Hematopoietic multipotent progenitor cell treated with erythropoietin and hydrocortisone succinate and interleukin-3 and kit ligand, for 8 days (in vitro differentiated cells): ENCODE data around the gene TMEM53.

Experiments
- DNase-seq: peaks from one replicate; pipeline ENCODE4 v3.0.0-alpha.2; 2015

TMEM53 gene

DNA sequence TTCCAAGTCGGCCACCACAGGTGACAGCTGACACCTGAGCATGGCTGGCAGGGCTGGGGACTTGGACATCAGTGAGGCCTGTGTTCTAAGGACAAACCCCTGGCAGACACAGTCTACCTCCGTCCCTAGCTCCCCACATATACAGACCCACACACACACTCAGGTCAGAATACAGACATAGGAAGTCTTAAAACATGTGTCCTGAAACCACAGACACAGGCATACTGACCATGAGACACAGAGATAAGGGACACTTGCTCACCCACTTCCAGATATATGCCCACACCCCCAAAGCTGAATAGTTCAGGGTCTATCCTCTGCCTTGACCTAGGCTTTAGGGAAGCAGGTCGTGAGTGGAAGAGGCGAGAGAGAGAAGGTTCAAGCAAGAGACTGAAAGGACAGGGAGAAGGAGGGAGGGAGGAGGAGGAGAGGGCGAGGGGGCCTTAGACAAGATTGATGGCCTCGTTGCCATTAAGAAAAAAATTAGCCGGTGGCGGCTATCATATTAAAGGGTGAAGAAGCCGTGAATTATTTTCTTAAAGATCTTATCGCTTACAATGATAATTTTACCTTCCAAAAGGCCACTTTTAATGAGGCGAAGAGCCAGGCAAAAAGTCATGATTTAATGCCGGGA lies 49.9 kb downstream of the TMEM53 start:
- DNase-seq, result peak; percentile 15

DNA sequence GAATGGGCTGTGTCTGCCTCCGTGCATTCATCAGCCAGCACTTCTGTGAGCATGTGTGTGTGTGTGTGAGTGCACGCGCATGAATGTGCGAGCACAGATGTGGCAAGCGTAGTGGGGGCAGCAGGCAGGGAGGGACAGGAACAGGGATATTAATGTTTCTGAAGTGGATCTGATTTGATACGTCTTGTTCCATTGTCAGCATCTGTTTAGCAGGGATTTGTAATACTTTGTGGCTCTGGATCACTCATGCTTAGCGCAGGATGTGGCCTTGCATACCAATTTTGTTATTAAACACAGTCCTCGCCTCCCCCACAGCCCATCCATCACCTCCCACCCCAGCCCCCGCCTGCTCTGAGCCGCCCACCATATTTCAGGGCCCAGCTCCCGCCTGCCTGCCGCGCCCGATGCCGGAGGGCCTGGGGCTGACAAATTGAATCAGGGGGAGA lies 52.4 kb downstream of the TMEM53 start:
- no peak for DNase-seq

GRCh38 chr1:44620072-44620471 lies 54.2 kb downstream of the TMEM53 start:
- DNase-seq, result no peak

DNA sequence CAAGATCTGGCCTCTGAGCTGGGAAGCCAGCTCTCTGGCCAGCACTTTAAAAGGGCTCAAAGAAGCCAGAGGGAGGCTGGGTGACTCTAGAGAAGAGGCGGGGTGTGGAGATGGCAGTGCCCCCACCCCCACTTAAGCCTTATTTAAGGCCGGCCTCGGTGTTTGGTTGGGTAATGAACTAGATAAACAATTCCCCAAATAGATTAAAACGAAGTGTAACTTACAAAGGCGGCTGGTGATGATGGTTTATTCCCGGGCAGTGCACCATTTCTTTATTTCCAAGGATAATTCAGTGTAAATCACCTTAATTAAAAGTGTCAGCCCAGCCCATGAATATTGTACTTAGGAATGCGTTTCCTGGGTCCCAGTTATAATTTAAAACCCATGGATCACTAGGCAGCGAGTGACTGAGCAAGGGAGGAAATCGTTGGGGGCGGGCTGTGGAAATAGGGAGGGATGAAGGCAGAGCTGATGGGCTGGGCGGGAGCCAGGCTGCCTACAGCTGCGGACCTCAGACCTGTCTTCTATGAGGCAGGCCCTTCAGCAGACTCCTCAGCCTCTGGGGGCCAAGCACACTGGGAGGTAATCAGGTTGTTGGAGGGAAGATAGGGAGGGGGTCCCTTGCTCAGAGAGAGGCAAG lies 54.9 kb downstream of the TMEM53 start:
- DNase-seq, result no peak

- no peak for DNase-seq
Observed at GRCh38 chr1:44617703-44618029, 56.6 kb downstream of the TMEM53 start.

DNA sequence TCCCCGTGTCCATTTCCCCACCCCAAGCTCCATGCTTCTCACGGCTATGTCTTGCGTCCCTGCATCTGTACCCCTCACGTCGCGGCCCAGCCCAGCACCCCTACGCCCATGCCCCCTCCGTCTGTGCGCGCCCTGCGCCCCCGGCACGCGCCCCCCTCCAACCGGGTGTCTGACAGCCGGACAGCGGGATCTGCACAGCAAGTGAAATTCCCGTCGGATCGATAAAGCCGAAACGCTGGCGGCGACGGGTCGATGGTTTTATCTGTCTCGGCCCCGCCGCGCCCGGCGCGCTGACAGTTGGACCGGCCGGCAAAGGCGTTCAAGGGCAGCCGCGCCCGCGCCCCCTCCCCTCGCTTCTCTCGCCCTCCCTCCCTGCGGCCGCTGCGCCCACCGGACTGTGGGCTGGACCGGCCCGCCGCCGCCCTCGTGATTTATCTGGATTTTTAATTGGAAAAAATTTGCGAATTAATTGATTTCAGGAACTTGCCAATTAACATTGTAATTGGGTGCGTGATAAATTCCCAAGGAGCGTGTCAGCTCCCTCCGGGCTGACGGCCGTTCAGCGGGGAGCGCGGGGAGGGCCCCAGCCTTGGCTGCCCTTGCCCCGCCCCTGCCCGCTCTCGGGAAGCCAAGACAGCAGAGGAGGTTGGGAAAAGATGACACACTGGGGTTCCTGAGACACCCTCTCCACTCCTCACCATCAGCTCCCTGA lies 57.1 kb downstream of the TMEM53 start:
- DNase-seq, result no peak

GRCh38 chr1:44616284-44616990 lies 57.8 kb downstream of the TMEM53 start:
- DNase-seq, result no peak

GRCh38 chr1:44613941-44614340 lies 60.3 kb downstream of the TMEM53 start:
- DNase-seq, result no peak

- DNase-seq, result no peak
Observed at GRCh38 chr1:44611866-44612265, 62.4 kb downstream of the TMEM53 start.

DNA sequence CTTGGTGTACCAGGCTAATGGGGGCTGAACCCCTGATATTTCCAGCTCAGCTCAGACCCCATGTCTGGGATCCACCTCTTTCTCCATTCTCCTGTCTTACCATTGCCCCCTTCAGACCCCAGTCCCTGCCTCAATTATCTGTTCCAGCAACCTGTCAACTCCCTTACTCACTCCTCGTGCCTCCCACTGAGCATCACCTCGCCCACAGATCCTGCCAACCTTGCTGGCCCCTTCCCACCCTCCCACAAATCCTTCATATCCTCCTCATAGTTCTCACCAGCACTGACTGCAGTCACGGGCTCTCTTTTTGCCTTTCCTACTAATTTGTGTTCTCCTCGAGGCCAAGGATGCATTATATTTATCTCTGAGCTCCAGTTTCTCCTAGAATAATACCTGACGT lies 62.9 kb downstream of the TMEM53 start:
- no peak for DNase-seq

DNA sequence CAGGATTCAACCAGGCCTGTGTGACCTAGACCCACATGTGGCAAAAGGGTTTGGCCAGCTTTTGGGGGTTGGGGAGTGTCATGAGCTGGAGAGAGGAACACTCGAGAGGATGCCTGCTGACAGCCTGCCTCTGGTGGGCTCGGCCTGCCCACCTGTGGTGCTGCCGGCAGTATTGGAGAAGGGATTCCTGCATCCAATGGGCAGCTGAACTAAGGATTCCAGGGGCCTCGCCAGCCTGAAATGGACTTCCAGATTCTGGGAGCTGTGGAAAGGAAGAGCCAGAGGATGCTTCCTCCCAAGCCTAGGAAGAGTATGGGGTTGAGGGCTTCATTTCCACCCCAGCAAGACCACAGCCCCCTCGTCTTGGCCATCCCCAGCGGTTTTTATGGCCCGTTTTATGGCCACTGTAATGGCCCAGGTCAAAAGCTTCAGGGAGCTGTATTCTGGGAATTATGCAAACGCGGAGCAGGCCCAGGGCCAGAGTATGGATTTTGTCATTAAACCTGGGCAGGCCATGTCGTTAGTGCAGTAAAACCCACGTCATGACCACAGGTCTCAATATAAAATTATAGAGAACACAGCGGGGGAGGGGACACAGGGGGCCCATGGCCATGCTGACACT lies 63.6 kb downstream of the TMEM53 start:
- DNase-seq, result no peak

DNA sequence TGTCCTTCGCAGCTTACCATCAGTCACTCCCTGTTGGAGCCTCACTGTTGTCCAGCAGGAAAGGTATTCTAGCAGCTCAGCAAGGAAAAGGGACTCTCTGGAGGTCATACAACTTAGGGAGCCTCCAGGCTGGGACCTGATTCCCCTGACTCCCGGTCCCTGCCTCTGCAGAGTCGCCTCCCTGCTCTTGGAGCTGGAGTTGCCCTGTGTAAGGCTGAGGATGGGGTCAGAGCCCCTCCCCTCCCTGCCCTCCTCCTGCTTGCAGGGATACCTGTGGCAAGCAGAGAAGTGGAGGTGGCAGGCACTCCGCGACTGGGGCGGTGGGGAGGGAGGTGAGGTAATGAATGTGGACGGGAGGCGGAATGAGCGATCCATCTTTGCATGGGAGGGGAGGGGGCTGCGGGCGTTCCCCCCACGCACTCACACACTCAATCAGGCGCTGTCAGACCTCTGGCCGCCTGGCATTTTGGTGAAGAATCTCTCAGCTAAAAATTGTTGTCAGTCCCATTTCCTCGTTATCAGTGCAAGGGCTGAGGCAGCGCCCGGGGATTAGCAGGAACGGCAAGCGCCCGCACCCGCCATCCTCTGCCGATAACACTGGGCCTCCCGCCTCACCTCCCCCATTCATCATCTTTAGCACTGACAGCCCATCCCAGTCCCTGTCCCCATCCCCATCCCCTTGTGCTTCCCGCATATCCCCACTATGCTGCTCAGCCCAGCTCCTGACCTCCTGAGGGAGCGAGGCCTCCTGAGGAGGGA lies 64.3 kb downstream of the TMEM53 start:
- peak; percentile 63 for DNase-seq

GRCh38 chr1:44609412-44609767 lies 64.9 kb downstream of the TMEM53 start:
- DNase-seq, result peak; percentile 76

GRCh38 chr1:44608141-44608540 lies 66.1 kb downstream of the TMEM53 start:
- peak; percentile 33 for DNase-seq

DNA sequence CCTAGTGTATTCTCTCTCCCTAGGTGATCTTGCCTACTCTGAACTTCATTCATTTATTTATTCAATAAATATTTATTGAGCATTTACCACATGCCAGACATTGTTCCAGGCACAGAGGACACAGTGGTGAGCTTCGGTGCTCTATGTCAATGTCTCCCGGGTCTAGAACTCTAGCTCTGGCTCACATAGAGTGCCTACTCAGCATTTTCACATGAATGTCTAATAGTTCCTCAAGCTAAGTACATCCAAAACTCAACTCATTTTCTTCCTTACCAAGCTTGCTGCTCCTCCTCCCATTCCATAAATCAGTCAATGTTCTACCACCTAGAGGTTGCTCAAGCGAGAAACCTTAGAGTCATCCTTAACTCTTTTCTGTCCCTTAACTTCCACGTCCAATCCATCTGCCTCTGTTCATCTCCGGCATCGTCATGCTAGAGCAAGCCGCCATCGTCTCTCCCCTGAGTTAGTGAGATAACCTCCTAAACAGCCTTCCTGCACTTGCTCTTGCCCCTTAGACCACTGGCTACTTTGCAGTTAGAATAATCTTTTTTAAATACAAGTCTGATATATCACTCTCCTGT lies 67.5 kb downstream of the TMEM53 start:
- no peak for DNase-seq

DNA sequence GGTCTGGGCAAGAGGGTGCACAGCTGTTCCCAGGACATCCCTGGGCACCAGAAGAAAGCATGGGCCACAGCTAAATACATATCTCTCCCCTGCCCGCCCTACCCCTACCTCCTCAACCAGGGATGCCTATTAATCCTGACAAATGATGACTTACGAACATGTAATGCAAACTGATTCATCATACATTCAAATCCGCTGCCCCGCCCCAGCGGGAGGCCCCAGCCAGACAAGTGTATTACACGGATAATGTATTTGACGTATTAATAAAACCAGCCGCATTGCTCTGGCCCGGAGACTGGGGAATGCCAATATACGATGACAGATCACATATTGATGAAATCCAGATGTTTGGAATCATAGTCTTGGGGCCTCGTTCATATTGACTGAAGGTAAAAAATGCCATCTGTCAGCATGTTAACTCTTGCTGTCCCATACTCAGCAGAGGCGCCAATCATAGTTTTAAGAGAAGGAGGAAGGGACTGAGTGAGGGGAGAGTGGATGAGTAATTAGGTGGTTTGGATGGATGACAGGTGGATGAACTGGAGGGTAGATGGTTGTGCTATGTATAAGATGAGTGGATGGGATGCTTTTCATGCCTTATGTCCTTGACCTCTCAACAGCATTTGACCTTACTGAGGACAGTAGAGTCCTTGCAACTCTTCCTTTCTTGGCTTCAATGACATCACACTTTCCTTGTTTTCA lies 68.2 kb downstream of the TMEM53 start:
- DNase-seq, result no peak

DNA sequence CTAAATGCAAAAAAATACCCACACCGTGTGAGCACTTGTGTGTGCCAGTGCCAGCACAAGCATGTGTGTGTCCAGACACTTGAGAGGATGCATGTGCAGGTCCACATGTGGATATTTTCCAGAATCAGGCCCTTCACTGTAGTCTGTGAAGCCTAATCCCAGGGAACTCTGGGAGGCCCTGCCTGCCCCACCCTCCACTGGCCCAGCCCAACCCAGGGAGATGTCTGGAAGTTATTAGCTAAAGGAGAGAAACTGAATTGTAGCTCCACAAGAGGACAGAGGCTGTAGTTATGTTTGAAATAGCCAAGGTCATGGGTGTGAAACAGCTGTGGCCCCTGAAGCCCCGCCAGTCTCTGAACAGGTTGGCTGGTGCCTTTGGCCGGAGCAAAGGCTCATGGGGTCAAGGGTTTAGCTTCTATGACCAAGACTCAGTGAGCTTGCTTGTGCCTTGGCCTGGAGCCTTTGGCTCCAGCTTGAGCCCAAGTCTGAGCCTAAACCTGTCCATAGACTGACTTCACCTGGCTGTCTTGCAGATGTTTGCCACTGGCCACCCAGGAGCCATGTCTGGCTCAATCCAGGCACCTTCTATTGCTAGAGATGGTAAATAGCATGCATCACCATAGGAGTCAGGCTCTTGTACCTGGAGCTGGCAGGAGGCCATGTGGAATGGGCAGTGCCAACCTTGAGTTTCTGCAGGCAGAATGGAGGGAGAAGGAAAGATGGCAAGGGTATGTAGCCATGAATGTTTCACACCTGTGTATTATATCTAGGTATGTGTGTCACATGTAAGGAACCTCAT lies 69.9 kb downstream of the TMEM53 start:
- no peak for DNase-seq

GRCh38 chr1:44603718-44604117 lies 70.6 kb downstream of the TMEM53 start:
- no peak for DNase-seq
